Lung (tissue), 12 donors: ENCODE data around the gene IGF2BP1. TPM values are rescaled to one million over a fixed set of nuclear protein-coding genes. Genes with fewer than 3 reads are reported as not detected.
"Not testable (repeated sequence)": the region's sequence is repeated elsewhere in the genome, so short reads cannot be mapped to it uniquely, and the experiment has no call there.

ENCODE experiments used
- ATAC-seq: fragments of 200-7000 bp; cut with Tn5 transposase; one replicate; pipeline ENCODE4 v1.9.1; 2020; ENCODE audit warnings: moderate number of reproducible peaks; ENCODE audit not compliant: insufficient read depth, low FRiP score
- DNase-seq, 3 donors: peaks; one replicate each; pipeline ENCODE4 v3.0.0-alpha.2; 2013 to 2017
- H3K27ac ChIP-seq, 2 donors: one replicate each; pipeline ENCODE4 v1.5.1; 2013; ENCODE audit warnings: mild to moderate bottlenecking in 2 of 2, moderate library complexity in 2 of 2, control low read depth in 1 of 2, inconsistent platforms in 1 of 2, low read depth in 1 of 2, low read length in 1 of 2
- H3K27me3 ChIP-seq, 3 donors: one replicate each; pipeline ENCODE4 v1.5.1; 2013; ENCODE audit warnings: low read length in 2 of 3; ENCODE audit not compliant: control insufficient read depth in 3 of 3, insufficient read depth in 3 of 3
- H3K36me3 ChIP-seq, 4 donors: one replicate each; pipeline ENCODE4 v1.5.1; 2013; ENCODE audit warnings: low read length in 4 of 4, mild to moderate bottlenecking in 1 of 4, moderate library complexity in 1 of 4; ENCODE audit not compliant: control insufficient read depth in 4 of 4, insufficient read depth in 4 of 4
- H3K4me1 ChIP-seq, 5 donors: one replicate each; pipeline ENCODE4 v1.5.1; 2013; ENCODE audit warnings: low read length in 5 of 5, mild to moderate bottlenecking in 2 of 5, moderate library complexity in 1 of 5; ENCODE audit not compliant: control insufficient read depth in 5 of 5, insufficient read depth in 5 of 5
- H3K4me3 ChIP-seq: one replicate; pipeline ENCODE4 v1.5.1; 2013; ENCODE audit warnings: mild to moderate bottlenecking, control low read depth, moderate library complexity
- H3K9ac ChIP-seq, 2 donors: one replicate each; pipeline ENCODE4 v1.5.1; 2013; ENCODE audit warnings: low read length in 2 of 2, control low read depth in 1 of 2; ENCODE audit not compliant: insufficient read depth in 1 of 2
- H3K9me3 ChIP-seq, 4 donors: one replicate each; pipeline ENCODE4 v1.5.1; 2013; ENCODE audit warnings: low read length in 3 of 4, mild to moderate bottlenecking in 1 of 4, moderate library complexity in 1 of 4; ENCODE audit not compliant: control insufficient read depth in 4 of 4, insufficient read depth in 3 of 4
- WGBS, 2 donors: extraction: QIAGEN DNeasy Blood & Tissue Kit; methylation state at CpG; one replicate each; pipeline ENCODE4 v1.1.7; 2013; 5-methylcytosine and 5-hydroxymethylcytosine counted together
- polyA plus RNA-seq, 2 donors: library from polyadenylated mRNA; stranded (reverse); fragments of 200-250 nt; gene quantifications; one replicate each; pipeline ENCODE4 v1.2.1, GENCODE V29; 2013
- total RNA-seq, 2 donors: library from RNA; depleted of rRNA in 1 of 2; stranded (reverse); fragments of >200 nt in 1 of 2; gene quantifications; one replicate each; pipeline ENCODE4 v1.2.1, GENCODE V29; 2014 to 2021
- TF ChIP-seq, protein P1 (sequence below): IDR thresholded peaks from 2 replicates; pipeline ENCODE4 v1.5.1; 2012; ENCODE audit warnings: mild to moderate bottlenecking; ENCODE audit errors: control extremely low read depth, extremely low read depth
- donor health status: control.
- donor health status: control.
- donor health status: Bipolar disorder and iron deficiency.
- donor health status: healthy.
- donor health status: DM: yes; HTN: yes; CAD: no.

IGF2BP1 gene
- total and polyA plus RNA-seq, 4 donors: 0.06 to 14.9 (median 0.31) TPM

GRCh38 chr17:49093131-49093530, 95.9 kb downstream of the IGF2BP1 start:
- ATAC-seq (no peak), DNase-seq (no peak)

GRCh38 chr17:49100601-49101000, 103.4 kb downstream of the IGF2BP1 start:
- H3K9me3 ChIP-seq: no peaks in the 10 kb centered on the region
- no peaks in the 10 kb centered on the region for H3K27me3 ChIP-seq
- no peaks in the 10 kb centered on the region for H3K36me3 ChIP-seq
- DNase-seq (no peak), ATAC-seq (no peak)
- H3K4me1 ChIP-seq: peaks cover 0 to 1% (median 0%) of the 10 kb centered on the region in 5 donors
- TF ChIP-seq, protein P1, sequence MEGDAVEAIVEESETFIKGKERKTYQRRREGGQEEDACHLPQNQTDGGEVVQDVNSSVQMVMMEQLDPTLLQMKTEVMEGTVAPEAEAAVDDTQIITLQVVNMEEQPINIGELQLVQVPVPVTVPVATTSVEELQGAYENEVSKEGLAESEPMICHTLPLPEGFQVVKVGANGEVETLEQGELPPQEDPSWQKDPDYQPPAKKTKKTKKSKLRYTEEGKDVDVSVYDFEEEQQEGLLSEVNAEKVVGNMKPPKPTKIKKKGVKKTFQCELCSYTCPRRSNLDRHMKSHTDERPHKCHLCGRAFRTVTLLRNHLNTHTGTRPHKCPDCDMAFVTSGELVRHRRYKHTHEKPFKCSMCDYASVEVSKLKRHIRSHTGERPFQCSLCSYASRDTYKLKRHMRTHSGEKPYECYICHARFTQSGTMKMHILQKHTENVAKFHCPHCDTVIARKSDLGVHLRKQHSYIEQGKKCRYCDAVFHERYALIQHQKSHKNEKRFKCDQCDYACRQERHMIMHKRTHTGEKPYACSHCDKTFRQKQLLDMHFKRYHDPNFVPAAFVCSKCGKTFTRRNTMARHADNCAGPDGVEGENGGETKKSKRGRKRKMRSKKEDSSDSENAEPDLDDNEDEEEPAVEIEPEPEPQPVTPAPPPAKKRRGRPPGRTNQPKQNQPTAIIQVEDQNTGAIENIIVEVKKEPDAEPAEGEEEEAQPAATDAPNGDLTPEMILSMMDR: no peak
- no peak overlapping the region for H3K27ac ChIP-seq
- no peak overlapping the region for H3K4me3 ChIP-seq
- H3K9ac ChIP-seq: no peak overlapping the region

More at GRCh38 chr17:49093131-49093530, 95.9 kb downstream of the IGF2BP1 start:
- no peak overlapping the region for H3K9ac ChIP-seq
- TF ChIP-seq, protein P1: no peak
- no peaks in the 10 kb centered on the region for H3K36me3 ChIP-seq
- H3K4me1 ChIP-seq: no peaks in the 10 kb centered on the region
- no peaks in the 10 kb centered on the region for H3K27me3 ChIP-seq
- 69 to 78% methylated on average over 10 of the region's 10 CpGs for WGBS, 2 donors
- H3K4me3 ChIP-seq: no peak overlapping the region
- no peak overlapping the region for H3K27ac ChIP-seq
- no peaks in the 10 kb centered on the region for H3K9me3 ChIP-seq

DNA sequence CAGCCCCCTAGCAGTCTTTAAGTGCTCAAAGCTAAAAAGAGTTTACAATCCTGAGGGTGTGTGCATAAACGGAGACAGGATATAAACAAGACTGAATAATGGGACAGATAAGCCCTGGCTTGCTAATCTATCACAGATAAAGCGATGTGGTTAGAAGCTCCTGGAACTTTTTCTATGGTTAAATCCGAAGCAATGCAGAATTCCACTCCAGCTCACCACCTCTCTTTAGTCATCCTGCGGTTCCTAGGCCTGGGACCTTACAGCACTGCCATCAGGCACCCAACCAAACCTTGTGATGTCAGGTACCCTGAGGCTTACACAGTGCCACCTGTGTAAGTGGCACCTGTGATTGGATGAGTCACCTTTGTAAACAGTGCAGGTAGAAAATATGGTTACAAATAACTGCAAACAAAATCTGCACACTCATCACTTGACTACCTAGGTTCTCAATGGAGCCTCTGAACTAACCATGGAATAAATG, 103.9 kb downstream of the IGF2BP1 start:
- no peak overlapping the region for H3K4me3 ChIP-seq
- ATAC-seq: peak; percentile 34
- no peaks in the 10 kb centered on the region for H3K36me3 ChIP-seq
- no peaks in the 10 kb centered on the region for H3K27me3 ChIP-seq
- H3K9ac ChIP-seq: no peak overlapping the region
- H3K27ac ChIP-seq: no peak overlapping the region
- DNase-seq: no peak
- no peaks in the 10 kb centered on the region for H3K9me3 ChIP-seq
- WGBS, 2 donors: 50 to 75% methylated on average over 4 of the region's 4 CpGs
- TF ChIP-seq, protein P1: no peak
- peaks cover 0 to 1% (median 0%) of the 10 kb centered on the region in 5 donors for H3K4me1 ChIP-seq

DNA sequence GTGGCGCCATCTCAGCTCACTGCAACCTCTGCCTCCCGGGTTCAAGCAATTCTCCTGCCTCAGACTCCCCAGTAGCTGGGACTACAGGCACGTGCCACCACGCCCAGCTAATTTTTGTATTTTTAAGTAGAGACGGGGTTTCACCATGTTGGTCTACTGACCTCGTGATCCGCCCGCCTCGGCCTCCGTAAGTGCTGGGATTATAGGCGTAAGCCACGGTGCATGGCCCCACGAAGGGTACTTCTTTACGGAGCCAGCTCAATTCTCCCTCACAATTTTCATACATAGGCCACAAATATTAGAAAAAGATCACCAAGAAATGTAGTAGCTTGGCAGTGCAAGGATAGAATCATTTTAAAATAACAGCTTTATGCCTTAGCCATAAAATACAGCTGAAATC, 106.2 kb downstream of the IGF2BP1 start:
- H3K4me1 ChIP-seq, H3K27ac ChIP-seq, H3K9ac ChIP-seq, H3K4me3 ChIP-seq, ATAC-seq, H3K27me3 ChIP-seq, H3K36me3 ChIP-seq, DNase-seq, H3K9me3 ChIP-seq: not testable (repeated sequence)
- 96 to 97% methylated on average over 13 to 14 of the region's 14 CpGs for WGBS, 2 donors
